NCI-H2107 (cell line): ENCODE results near the gene SNX32.
"Not testable (repeated sequence)": the region's sequence is repeated elsewhere in the genome, so short reads cannot be mapped to it uniquely, and the experiment has no call there.

Experiments used
- DNase-seq: peaks from one replicate; lab custom pipeline; 2025; lab: John Stamatoyannopoulos, UW

The SNX32 gene

DNA sequence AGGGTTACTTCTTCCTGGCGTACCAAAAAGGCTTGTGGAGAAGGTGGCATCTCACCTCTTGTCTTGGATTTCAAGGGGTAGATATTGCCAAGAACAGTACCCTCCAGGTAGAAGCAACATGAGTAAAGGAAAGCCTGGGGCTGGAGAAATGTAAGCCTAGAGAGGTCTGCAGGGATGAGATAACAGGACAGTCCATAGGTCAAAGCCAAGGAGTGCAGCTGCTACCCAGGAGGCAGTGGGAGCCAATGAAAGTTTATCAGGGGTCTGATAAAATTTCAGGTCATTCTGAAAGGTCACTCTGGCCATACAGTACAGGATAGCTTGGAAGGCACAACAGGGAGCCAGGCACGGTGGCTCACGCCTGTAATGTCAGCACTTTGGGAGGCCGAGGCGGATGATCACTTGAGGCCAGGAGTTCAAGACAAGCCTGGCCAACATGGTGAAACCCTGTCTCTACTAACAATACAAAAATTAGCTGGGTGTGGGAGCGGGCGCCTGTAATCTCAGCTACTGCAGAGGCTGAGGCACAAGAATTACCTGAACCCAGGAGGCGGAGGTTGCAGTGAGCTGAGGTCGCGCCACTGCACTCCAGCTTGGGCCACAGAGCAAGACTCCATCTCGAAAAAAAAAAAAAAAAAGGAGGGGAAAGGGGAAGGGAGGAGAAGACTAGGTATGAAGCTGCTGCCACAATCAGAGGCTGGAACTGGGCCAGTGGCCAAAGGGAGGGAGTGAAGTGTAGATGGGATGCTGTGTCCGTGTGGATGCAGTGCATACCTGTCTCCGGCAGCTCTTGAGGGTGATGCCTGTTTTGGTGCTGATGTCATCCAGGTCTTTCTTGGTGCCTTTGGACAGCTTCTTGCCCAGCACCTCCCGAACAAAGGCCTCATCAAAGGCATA, 53.3 kb downstream of the SNX32 start:
- no peak for DNase-seq

DNA sequence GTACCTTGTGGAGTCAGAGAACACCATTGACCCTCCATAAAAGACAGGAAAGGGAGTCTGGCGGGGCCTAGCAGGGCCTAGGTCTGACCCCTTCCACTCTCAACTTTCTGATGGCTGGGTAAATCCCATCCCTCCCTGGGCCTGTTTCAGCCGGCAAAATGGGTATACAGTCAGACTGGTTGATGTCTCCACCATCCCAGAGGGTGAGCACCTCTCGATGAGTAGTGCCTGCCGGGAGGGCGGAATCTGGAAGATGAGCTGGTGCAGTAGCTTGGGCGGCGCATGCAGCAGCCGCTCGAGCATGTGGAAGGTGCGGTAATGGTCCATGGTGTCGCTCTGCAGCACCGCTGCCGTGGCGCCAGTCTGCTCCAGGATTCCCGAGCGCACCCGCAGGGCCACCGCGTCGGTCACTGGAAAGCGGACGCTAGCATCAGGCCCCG, 54.0 kb downstream of the SNX32 start:
- DNase-seq = no peak

DNA sequence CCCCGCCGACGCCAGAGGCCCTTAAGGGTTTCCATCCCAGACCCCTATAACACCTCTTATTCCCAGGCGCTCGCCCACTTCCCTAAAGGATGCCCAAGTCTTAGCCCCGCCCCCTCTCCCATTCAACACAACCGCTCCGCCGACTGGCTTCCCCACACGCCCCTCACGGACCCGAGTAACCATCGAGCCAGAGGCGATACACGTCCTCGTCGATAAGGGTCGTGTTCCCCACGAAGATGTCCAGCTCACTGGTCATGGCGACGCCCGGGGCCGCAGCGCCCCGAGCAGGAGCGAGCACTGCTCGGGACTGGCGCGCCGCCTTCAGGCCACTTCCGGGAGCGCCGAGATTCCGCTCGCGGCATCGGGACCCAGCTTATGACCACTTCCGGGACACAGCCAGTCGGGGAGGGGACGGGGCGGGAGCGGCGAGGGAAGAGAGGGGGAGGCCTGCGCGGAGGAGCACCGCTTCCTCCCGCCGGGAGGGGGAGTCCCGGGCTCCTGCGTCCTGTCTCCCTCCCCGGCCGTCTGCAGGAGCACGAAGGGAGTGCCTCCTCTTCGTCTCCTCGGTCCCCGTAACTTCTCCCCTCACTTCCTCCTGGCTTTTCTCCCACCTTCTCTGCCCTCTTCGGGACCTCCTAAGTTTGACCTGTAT, 54.5 kb downstream of the SNX32 start, which contains the start of gene FIBP:
Gene FIBP, minus strand, starts transcription at position 309 of the 652 bp plus-strand sequence. Its CDS starts 53 bp downstream, at position 256.
- peak; percentile 91 for DNase-seq

DNA sequence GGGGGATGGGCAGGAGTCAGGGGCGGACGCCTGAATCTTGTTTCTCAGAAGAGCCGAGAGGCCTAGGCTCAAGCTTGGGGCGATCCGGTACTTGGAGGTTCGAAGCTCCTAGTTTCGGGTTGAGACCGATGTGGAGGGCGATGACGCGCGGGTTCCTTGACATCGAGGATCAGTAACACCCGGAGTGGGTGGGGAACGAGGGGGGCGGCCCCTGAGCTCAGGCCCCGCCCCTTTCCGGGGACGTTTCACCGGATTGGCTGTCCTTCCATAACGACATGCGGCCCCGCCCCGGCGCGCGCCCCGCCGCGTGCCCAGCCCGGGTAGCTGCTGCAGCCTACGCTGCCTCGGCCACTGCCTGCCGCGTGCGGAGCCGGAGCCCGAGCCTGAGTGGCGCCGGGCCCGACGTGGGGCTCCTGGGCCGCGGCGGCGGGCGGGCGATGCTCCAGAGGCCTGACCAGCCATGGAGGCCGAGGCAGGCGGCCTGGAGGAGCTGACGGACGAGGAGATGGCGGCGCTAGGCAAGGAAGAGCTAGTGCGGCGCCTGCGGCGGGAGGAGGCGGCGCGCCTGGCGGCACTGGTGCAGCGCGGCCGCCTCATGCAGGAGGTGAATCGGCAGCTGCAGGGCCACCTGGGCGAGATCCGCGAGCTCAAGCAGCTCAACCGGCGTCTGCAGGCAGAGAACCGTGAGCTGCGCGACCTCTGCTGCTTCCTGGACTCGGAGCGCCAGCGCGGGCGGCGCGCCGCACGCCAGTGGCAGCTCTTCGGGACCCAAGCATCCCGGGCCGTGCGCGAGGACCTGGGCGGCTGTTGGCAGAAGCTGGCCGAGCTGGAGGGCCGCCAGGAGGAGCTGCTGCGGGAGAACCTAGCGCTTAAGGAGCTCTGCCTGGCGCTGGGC, 56.8 kb downstream of the SNX32 start, which contains the start of gene CCDC85B:
Gene CCDC85B, plus strand, starts transcription at position 350 of the 895 bp plus-strand sequence. Its CDS starts 111 bp downstream, at position 461.
- peak; percentile 85 for DNase-seq

DNA sequence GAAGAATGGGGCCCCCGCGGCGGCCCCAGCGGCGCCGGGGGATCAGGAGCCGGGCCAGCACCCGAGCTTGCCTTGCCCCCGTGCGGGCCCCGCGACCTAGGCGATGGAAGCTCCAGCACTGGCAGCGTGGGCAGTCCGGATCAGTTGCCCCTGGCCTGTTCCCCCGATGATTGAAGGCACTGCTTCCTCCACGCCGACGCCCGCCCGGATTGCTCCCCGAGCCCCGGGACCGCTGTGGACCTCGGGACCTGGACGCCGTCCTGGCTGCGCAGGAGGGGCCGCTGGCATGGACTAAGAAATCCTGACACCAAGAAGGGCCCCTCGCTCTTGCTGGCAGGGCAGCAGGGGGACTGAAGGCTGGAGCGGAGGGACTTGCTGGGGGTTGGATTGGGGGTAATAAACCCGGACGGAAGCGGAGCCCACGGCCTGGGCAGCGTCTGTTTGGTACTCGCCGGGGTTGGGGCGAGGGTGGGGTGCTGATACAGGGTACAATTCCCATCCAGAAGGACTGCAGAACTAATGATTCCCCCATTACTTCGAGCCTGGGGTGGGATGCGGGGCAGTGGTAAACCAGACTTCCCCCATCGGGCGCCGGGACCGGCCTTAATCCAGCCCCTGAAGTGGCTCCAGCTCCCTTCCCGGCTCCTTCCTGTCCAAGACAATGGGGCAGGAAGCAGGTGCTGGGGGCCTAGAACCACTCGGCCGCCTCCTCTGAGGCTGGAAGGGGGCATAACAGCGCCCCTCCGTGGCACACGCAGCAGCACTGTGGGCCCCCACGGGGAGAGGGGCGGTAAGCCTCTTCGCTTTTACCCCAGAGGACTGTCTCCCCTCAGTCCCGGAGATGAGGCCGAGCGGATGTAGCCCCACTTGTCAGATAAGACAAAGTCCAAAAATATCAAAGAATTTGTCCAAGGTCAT, 57.7 kb downstream of the SNX32 start:
- no peak for DNase-seq

DNA sequence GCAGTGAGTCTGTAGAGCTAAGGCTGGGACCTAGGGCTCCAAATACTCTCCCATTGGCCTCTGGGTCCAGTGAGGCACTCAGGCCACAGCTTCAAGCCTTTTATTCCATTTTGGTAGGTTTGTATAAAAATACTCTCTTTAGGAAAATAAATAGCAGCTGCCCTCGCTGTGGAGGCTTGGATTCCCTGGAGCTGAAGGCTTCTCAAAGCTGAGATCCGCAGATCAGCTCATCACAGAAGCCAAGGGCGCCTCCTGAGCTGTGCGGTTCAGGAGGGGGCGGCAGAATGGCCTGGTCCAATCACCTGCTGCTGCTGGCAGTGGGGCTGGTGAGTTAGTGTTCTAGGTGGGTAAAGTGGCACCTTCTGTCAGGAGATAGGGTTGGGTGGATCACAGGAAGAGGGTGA, 58.4 kb downstream of the SNX32 start:
- not testable (repeated sequence) for DNase-seq

DNA sequence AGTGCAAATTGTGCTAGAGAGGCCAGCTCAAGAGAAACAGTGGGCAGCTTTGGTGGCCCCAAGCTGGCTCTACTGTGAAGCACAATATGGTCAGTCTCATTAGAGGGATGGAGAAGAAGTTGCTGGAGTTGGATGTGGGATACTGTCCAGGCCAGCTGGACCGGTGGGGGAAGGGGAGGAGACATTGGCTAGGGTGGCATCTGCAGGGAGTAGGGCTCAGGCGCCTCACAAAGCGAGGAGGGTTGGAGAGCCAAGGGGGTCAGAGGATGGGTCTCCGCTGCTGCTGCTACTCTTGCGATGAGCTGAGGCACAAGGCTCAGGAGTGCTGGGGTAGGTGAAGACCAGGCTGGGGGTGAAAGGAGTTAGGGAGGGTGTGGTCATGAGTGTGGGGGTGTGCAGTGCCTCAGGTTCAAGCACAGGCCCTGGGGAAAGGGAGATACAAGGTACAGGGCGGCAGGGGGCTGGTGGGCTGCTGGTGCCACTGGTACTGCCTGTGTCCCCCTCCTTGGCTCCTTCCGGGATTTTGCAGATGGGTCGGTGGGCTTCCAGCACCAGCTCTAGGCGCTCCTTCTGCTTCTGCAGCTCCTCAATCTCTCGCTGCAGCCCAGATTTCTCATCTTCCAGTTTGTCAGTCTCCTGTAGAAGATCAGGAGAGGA, 59.0 kb downstream of the SNX32 start:
- DNase-seq = no peak

DNA sequence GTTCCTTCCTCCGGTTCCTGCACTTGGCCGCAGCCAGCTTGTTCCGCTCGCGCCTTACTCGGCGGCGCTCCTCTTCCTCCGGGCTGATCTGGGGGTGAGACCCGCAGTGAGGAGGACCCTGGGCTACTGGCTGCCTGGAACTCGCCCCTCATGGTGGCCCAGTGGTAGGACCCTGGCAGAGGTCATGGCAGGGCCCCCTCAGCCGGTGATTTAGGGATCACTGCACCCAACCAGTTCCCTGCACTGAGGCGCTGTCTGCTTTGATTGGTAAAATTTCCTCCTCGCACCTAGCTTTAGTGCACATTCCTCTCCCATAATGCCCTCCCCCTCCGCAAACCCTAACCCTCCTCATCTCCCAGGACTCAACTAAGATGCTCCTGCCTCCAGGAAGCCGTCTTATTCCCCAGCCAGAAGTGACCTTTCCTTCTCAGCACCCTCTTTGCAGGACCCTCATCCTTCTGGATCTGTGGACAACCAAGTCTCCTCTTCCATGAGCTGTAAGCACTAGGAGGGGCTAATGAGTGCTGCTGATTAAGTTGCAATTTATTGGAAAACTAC, 60.4 kb downstream of the SNX32 start:
- no peak for DNase-seq

DNA sequence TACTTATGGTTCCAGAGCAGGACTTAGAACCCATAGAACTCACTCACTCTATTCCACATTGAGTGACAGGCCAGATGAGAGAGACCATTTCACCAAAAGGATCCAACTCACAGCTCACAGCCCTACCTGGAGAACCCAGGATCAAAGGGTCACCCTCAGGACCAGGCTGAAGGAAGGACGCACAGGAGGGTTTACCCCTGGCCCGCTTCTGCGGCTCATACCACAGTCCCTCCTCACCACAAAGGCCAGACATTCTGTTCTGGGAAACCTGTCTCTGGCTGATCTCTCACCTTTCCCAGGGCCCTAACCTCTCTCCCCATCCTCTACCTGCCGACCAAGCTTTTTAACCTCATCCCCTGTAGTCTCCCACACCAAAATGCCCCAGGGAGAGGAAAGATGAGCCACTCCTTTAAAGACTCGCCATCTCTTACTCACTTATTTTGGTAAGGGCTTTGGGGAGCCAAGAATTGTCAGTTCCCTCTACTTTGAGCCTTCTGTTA, 61.8 kb downstream of the SNX32 start:
- no peak for DNase-seq

DNA sequence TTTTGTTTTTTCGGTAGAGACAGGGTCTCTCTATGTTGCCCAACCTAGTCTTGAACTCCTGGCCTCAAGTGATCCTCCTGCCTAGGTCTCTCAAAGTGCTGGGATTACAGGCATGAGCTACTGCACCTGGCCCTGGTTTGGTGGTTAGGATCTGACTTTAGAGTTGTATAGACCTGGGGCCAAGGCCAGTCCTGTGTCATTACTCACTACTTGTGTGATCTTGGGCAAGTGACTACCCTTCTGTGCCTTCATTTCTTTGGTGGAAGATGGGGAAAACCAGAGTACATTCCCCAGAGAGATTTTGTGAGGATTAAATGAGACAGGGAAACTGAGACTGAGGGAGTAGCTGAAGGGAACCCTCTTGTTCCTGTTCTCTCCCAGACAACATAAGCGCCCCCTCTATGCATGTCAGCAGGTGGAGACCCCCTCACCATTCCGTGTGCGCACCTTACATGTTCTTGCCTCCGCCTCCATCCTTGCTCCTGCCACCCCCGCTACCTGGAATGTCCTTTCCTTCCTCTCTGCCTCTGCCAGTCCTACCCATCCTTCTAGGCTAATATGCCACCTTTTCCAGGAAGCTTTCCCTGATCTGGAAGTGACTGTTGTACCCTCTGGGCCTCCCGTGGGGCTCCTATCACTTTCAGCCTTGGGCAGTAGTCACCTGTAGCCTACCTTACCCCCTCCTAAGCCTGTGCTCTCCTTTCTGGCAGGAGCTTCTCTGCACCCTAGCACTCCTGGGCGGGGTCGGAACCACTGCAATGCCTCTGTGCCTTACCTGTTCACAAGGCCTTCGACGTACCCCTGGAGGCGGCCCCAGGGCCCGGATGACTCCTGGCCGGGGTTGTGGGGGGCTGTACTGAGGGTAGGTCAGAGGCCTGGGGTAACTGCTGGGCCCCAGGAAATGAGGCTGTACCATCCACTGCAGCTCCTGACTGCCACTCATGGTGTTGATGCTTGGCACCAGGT, 62.6 kb downstream of the SNX32 start:
- DNase-seq = no peak

DNA sequence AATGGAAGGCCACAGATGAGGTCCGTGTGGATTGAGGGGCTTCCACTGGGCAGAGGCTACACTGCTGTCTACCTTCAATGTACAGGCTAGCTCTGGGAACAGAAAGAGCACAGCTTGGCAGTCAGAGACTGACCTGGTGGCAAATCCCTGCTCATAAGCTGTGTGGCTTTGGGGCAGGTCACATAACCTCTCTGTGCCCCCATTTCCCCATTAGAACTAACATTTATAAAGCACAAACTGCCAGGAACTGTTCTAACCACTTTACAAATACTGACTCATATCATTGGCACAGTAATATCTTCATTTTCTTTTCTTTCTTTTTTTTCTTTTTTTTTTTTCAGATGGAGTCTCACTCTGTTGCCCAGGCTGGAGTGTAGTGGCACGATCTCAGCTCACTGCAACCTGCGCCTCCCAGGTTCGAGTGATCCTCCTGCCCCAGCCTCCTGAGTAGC, 63.3 kb downstream of the SNX32 start:
- DNase-seq = no peak

DNA sequence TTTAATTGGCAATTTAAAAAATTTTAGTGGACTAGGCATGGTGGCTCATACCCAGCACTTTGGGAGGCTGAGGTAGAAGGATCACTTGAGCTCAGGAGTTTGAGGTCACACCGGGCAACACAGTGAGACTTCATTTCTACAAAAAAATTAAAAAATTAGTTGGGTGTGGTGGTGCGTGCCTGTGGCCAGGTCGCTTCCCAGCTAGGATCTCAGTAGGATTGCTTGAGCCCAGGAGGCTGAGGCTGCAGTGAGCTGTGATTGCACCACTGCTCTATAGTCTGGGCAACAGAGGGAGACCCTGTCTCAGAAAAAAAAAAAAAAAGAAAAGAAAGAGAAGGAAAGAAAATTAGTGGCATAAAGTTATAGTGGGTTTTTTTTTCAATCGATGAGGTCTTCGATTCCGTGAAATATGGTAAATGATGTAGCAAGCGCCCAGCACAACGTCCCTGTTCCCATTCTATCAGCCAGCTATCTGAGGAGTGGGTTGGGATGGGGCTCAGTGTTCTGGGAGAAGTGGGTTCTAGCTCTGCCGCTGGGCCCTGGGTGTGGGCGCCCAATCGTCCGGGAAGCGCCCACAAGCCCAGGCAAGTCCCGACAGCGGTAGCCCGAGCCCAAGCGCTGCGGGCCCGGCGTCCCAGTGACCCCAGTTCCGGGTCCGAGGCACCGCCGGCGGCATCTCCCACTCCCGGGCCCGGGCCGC, 65.0 kb downstream of the SNX32 start:
- no peak for DNase-seq

DNA sequence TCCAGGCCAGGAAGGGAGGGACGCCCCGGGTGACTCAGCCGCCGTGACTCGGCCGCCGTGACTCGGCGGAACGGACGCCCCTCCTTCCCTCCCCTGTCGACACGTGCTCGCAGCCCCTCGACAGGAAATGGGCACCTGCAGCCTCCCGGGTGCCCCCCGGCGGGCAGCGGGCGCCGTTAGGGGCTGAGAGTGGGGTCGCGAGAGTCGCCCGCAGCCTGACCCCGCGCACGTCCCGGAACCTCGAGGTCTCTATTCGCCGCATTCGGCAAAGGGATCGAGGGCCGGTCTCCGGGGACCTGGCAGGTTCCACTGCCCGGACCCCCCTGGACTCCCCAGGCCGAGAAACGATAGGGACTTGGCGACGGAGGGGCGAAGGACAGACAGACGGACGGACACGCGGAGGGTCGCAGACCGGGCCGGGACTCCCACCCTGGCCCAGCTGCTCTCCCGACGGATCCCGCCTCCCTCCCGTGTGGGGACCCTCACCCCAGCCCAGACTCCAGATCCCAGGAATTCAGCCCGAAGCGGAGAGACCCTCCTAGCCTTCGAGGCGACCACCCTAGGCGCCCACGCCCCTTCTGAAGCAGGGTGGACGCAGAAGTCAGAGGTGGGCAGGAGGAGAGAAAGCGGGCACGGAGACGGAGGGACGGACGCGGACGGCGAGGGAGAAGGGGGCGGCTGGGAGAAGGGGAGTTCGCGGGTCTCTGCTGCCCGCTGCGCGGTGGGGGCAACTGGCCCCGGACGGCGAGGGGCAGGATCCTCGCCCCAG, 65.8 kb downstream of the SNX32 start:
- no peak for DNase-seq

DNA sequence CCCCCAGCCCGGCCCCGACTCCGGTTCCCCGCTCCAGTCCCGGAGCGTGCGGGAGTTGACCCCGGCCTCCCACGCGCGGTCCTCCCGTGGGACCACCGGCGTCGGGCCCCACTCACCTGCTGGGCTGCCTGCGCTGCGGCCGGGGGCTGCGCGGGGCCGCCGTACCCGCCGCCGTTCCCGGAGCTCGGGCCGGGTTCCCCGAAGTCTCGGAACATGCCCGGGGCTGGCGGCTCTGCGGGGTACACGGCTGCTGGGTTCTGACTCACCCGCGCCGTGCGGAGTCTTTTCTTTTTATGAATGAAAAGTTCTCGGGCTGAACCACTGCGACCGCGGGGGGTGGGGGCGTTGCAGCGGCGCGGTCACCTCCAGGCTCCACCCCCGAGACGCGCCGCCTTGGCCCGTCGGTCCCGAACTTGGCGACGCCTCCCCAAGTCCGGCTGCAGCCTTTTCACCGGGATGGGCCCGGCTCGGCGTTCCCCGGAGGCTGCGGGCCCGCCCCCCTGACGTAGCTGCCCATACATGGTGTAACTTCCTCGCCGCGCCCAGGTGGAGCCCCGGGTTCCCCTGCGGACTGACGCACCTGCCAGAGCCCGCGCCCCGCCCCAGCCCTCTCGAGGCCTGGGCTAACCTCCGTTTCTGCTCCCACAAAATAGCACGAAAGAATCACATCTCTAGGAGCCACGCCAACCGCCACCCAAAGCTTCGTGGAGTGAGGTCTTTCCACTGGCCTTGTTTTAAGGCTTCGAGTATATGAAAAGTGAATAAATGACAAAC, 66.5 kb downstream of the SNX32 start, which contains the start of gene FOSL1:
Gene FOSL1, minus strand, starts transcription at position 264 of the 774 bp plus-strand sequence. Its CDS starts 49 bp downstream, at position 215.
- peak; percentile 55 for DNase-seq

DNA sequence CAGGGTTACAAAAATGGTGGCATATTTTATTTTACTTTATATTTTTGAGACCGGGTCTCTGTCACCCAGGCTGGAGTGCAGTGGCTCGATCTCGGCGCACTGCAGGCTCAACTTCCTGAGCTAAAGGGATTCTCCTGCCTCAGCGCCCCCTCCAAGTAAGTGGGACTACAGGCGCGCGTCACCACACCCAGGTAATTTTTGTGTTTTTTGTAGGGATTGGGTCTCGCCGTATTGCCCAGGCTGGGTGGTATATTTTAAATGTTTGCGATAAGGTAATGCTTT, 67.1 kb downstream of the SNX32 start:
- no peak for DNase-seq

DNA sequence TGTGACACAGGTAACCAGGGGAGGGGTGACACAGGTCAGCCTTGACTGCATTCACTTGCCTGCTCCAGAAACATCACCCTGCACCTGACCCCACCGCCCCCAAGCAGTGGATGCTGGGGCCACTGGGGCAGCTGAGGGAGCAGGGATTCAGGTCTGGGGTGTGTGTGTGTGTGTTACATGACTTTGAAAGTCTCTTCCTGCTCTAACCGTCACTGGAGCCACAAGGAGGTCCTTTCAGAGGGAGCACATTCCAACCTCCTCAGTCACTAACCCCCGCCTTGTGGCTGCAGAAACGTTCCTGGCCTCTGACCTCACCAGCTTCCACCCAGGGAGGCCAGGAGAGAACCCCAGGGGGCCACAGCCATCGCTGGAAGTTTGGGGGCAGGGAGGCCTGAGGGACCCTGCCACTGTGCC, 69.3 kb downstream of the SNX32 start:
- DNase-seq = no peak
